H1 (cell line): Measurements from ENCODE around the gene HMX1. TPM values are rescaled to one million over a fixed set of nuclear protein-coding genes. Genes with fewer than 3 reads are reported as not detected.
A peak's percentile ranks its signal among the peaks of the same experiment; 100 is the strongest.

ENCODE experiments used
- CTCF ChIA-PET: fragments of 300-600 bp; sonication (Branson Sonifier 250); formaldehyde crosslinking; loops from one replicate; lab custom pipeline; 2021; ENCODE audit not compliant: partially characterized antibody; lab: Charles Lee
- POLR2A ChIA-PET: fragments of 300-600 bp; sonication (Branson Sonifier 250); formaldehyde crosslinking; loops from one replicate; lab custom pipeline; 2021; ENCODE audit warnings: inconsistent platforms; ENCODE audit not compliant: partially characterized antibody; lab: Charles Lee
- DNase-seq, 2 experiments: peaks; one replicate each; pipeline versions ENCODE4 v3.0.0 to v3.0.0-alpha.2; 2010 to 2022; ENCODE audit warnings: low spot score in 2 of 2, low read depth in 1 of 2, mixed read lengths in 1 of 2
- FAIRE-seq: peaks from 2 replicates; lab custom pipeline; 2011; peaks lifted over from hg19 to GRCh38; lab: Jason Lieb, UNC
- H2AFZ ChIP-seq: 2 replicates; pipeline ENCODE4 v1.8.1; 2012; ENCODE audit warnings: low read length, inconsistent platforms
- H2AK5ac ChIP-seq: 2 replicates; pipeline ENCODE4 v1.6.1; 2013; ENCODE audit warnings: low read depth, low read length
- H2BK120ac ChIP-seq: replicated peaks from 2 replicates; pipeline ENCODE3; 2013; ENCODE audit warnings: low read depth, low read length, inconsistent platforms
- H2BK12ac ChIP-seq: 2 replicates; pipeline ENCODE4 v1.6.1; 2013; ENCODE audit warnings: low read depth, low read length
- H2BK15ac ChIP-seq: 2 replicates; pipeline ENCODE4 v1.6.1; 2013; ENCODE audit warnings: low read length
- H2BK20ac ChIP-seq: 2 replicates; pipeline ENCODE4 v1.6.1; 2013; ENCODE audit warnings: low read length
- H2BK5ac ChIP-seq: 2 replicates; pipeline ENCODE4 v1.6.1; 2013; ENCODE audit warnings: low read depth, low read length
- H3K14ac ChIP-seq: 2 replicates; pipeline ENCODE4 v1.6.1; 2013; ENCODE audit warnings: inconsistent platforms; ENCODE audit not compliant: insufficient read length
- H3K18ac ChIP-seq: 2 replicates; pipeline ENCODE4 v1.6.1; 2013; ENCODE audit warnings: low read length; ENCODE audit errors: extremely low read depth
- H3K23ac ChIP-seq: 2 replicates; pipeline ENCODE4 v1.6.1; 2013; ENCODE audit warnings: inconsistent platforms; ENCODE audit not compliant: insufficient read length
- H3K23me2 ChIP-seq: 2 replicates; pipeline ENCODE4 v1.6.1; 2013; ENCODE audit warnings: low read depth, low read length
- H3K27ac ChIP-seq: 2 replicates; pipeline ENCODE4 v1.6.1; 2011; ENCODE audit warnings: low read depth, low read length, inconsistent platforms
- H3K27me3 ChIP-seq, 4 experiments: replicated peaks in 1 of 4; 1 replicate in 1 of 4; 2 replicates in 3 of 4; pipeline versions ENCODE4 v1.6.1 to v1.8.1; 2011 to 2013; ENCODE audit warnings: low read length in 3 of 4, mild to moderate bottlenecking in 3 of 4, inconsistent platforms in 2 of 4, mixed read lengths in 2 of 4, moderate library complexity in 1 of 4; ENCODE audit not compliant: control insufficient read depth in 3 of 4, insufficient read depth in 3 of 4; ENCODE audit errors: extremely low read depth in 1 of 4
- H3K36me3 ChIP-seq, 4 experiments: 2 replicates each; pipeline versions ENCODE4 v1.6.1 to v1.8.1; 2011 to 2013; ENCODE audit warnings: mild to moderate bottlenecking in 4 of 4, low read length in 3 of 4, moderate library complexity in 2 of 4, control low read depth in 1 of 4, inconsistent platforms in 1 of 4; ENCODE audit not compliant: insufficient read depth in 4 of 4, control insufficient read depth in 2 of 4
- H3K4ac ChIP-seq: replicated peaks from 2 replicates; pipeline ENCODE3; 2013; ENCODE audit warnings: low read length, low read depth, mixed read lengths, inconsistent platforms; ENCODE audit not compliant: insufficient read length
- H3K4me1 ChIP-seq, 4 experiments: replicated peaks in 1 of 4; 1 replicate in 1 of 4; 2 replicates in 3 of 4; pipeline versions ENCODE4 v1.6.1 to v1.8.1; 2011 to 2013; ENCODE audit warnings: low read length in 3 of 4, inconsistent platforms in 2 of 4, mixed read lengths in 1 of 4; ENCODE audit not compliant: insufficient read depth in 4 of 4, control insufficient read depth in 3 of 4
- H3K4me2 ChIP-seq, 2 experiments: 2 replicates each; pipeline versions ENCODE4 v1.6.1 to v1.8.1; 2011 to 2013; ENCODE audit warnings: low read depth in 2 of 2, low read length in 2 of 2, control low read depth in 1 of 2, inconsistent platforms in 1 of 2, mild to moderate bottlenecking in 1 of 2; ENCODE audit not compliant: insufficient read depth in 1 of 2
- H3K4me3 ChIP-seq, 4 experiments: fragments of 200-600, 300-600 bp in 1 of 4; sonication (generic), shearing (Covaris generic), sonication (Bioruptor Twin) in 1 of 4; 2 replicates each; pipeline versions ENCODE4 v1.5.1 to v1.8.1; 2011 to 2016; ENCODE audit warnings: low read length in 4 of 4, low read depth in 3 of 4, control low read depth in 2 of 4, inconsistent platforms in 2 of 4, mild to moderate bottlenecking in 2 of 4, mixed read lengths in 1 of 4, moderate library complexity in 1 of 4; ENCODE audit not compliant: insufficient read depth in 2 of 4; ENCODE audit errors: extremely low read depth in 1 of 4
- H3K56ac ChIP-seq: replicated peaks from 2 replicates; pipeline ENCODE3; 2013; ENCODE audit warnings: low read depth, mild to moderate bottlenecking, mixed read lengths, low read length, inconsistent platforms; ENCODE audit not compliant: insufficient read length
- H3K79me1 ChIP-seq: 2 replicates; pipeline ENCODE4 v1.6.1; 2013; ENCODE audit warnings: low read depth, low read length, control low read depth
- H3K79me2 ChIP-seq, 2 experiments: 2 replicates each; pipeline versions ENCODE4 v1.6.1 to v1.8.1; 2012 to 2013; ENCODE audit warnings: low read length in 2 of 2, mild to moderate bottlenecking in 2 of 2, inconsistent platforms in 1 of 2; ENCODE audit not compliant: insufficient read depth in 2 of 2, control insufficient read depth in 1 of 2
- H3K9ac ChIP-seq, 4 experiments: replicated peaks in 1 of 4; 1 replicate in 1 of 4; 2 replicates in 3 of 4; pipeline versions ENCODE4 v1.6.1 to v1.8.1; 2011 to 2013; ENCODE audit warnings: low read depth in 3 of 4, low read length in 3 of 4, control low read depth in 2 of 4, mild to moderate bottlenecking in 2 of 4, moderate library complexity in 2 of 4, inconsistent platforms in 1 of 4; ENCODE audit errors: extremely low read depth in 1 of 4
- H3K9me3 ChIP-seq, 2 experiments: 2 replicates each; pipeline versions ENCODE4 v1.6.1 to v1.8.1; 2012 to 2013; ENCODE audit warnings: mild to moderate bottlenecking in 2 of 2, moderate library complexity in 2 of 2, control low read depth in 1 of 2, inconsistent platforms in 1 of 2, low read depth in 1 of 2, low read length in 1 of 2, mixed read lengths in 1 of 2; ENCODE audit not compliant: insufficient read depth in 2 of 2
- H4K20me1 ChIP-seq, 2 experiments: replicated peaks in 1 of 2; 2 replicates each; pipeline versions ENCODE3 to v1.8.1; 2011 to 2013; ENCODE audit warnings: inconsistent platforms in 2 of 2, low read length in 2 of 2, mild to moderate bottlenecking in 1 of 2; ENCODE audit not compliant: insufficient read depth in 2 of 2, control insufficient read depth in 1 of 2
- H4K5ac ChIP-seq: 2 replicates; pipeline ENCODE4 v1.6.1; 2013; ENCODE audit warnings: low read length, low read depth, mixed read lengths, inconsistent platforms; ENCODE audit not compliant: insufficient read length
- H4K8ac ChIP-seq: 2 replicates; pipeline ENCODE4 v1.8.0; 2013; ENCODE audit warnings: mild to moderate bottlenecking, moderate library complexity, low read length, inconsistent platforms; ENCODE audit not compliant: insufficient read depth; ENCODE audit errors: extremely low read depth
- H4K91ac ChIP-seq: replicated peaks from 2 replicates; pipeline ENCODE3; 2013; ENCODE audit warnings: low read length, mixed read lengths, inconsistent platforms; ENCODE audit not compliant: insufficient read length
- ASH2L ChIP-seq: fragments of 200-600, 300-600 bp; sonication (generic); IDR thresholded peaks from one replicate; pipeline ENCODE4 v1.7.1; 2017; ENCODE audit warnings: low read length
- CEBPB ChIP-seq: IDR thresholded peaks from 2 replicates; pipeline ENCODE4 v1.6.1; 2012; ENCODE audit warnings: low read depth, low read length
- CREB1 ChIP-seq: IDR thresholded peaks from 2 replicates; pipeline ENCODE4 v1.6.1; 2012; ENCODE audit warnings: inconsistent platforms
- EZH2 ChIP-seq: fragments of 200-600 bp; sonication (generic); IDR thresholded peaks from 2 replicates; pipeline ENCODE4 v1.7.1; 2012; ENCODE audit warnings: low read depth, mild to moderate bottlenecking, moderate library complexity, low read length, inconsistent platforms; ENCODE audit not compliant: severe bottlenecking
- KDM1A ChIP-seq: fragments of 200-600, 300-600 bp; sonication (generic); IDR thresholded peaks from 2 replicates; pipeline ENCODE4 v1.7.1; 2016; ENCODE audit warnings: mild to moderate bottlenecking, low read length, borderline replicate concordance
- PHF8 ChIP-seq: fragments of 200-600 bp; sonication (generic); conservative IDR thresholded peaks from 2 replicates; pipeline ENCODE4 v1.7.1; 2012; ENCODE audit warnings: low read depth, mild to moderate bottlenecking, inconsistent platforms, low read length, moderate library complexity
- SUZ12 ChIP-seq: fragments of 200-600 bp; sonication (generic); IDR thresholded peaks from 2 replicates; pipeline ENCODE4 v1.6.1; 2012; ENCODE audit warnings: mild to moderate bottlenecking, inconsistent platforms, low read length, moderate library complexity, mixed read lengths
- WGBS, 2 experiments: shearing (Covaris generic) in 1 of 2; methylation state at CpG; one replicate each; pipeline versions ENCODE4 v1.1.6 to v1.1.7; 2013 to 2015; ENCODE audit warnings: low lambda C conversion rate in 2 of 2, mixed read lengths in 2 of 2, inconsistent platforms in 1 of 2, low coverage in 1 of 2, missing lambda C conversion rate in 1 of 2; ENCODE audit not compliant: insufficient replicate concordance in 2 of 2, insufficient coverage in 1 of 2, insufficient read length in 1 of 2; ENCODE audit errors: extremely low coverage in 1 of 2, missing lambda C conversion rate in 1 of 2; 5-methylcytosine and 5-hydroxymethylcytosine counted together
- polyA plus RNA-seq, 7 experiments: library from polyadenylated mRNA; depleted of rRNA in 3 of 7; stranded (reverse) in 5 of 7; unstranded in 2 of 7; fragments of >200 nt in 5 of 7; fragments of 200-250 nt in 2 of 7; gene quantifications; 1 replicate in 5 of 7; 2 replicates in 1 of 7; 4 replicates in 1 of 7; pipeline versions ENCODE4 v1.2.1 to v1.2.3, GENCODE V29; 2011 to 2013; ENCODE audit warnings: missing spikeins in 2 of 7, mixed read lengths in 2 of 7
- total RNA-seq: library from RNA; stranded (reverse); fragmentation: NEBNext Ultra II Directional; extraction: Animal tissue kit (Norgen Biotek cat#: 25700); gene quantifications from 2 replicates; pipeline ENCODE4 v1.2.1, GENCODE V29; 2021
- TF ChIP-seq, protein P1 (sequence below): IDR thresholded peaks from 2 replicates; pipeline ENCODE4 v1.6.1; 2012; ENCODE audit warnings: inconsistent platforms
- TF ChIP-seq, protein P2 (sequence below): IDR thresholded peaks from 2 replicates; pipeline ENCODE4 v1.6.1; 2012; ENCODE audit warnings: inconsistent platforms

Gene HMX1
- total and polyA plus RNA-seq, 2 of the 8 experiments (the other 6 are each of a cell fraction or from before 2014, with no cell fraction given) = 0.26 TPM; not detected in 1

- FAIRE-seq = no peak
- POLR2A ChIA-PET = interaction anchor here (1.0 to 2.6 kb wide), 4 partner anchors 9 to 37 kb away, joined by 3 to 8 read pairs (median 6); no protein-coding TSS in a partner anchor
- CTCF ChIA-PET = interaction anchor here (0.8 to 1.7 kb wide), 8 partner anchors 13 to 204 kb away, joined by 3 to 9 read pairs (median 4); no protein-coding TSS in a partner anchor
- no peak overlapping the region for H2BK15ac ChIP-seq
- H3K4me3 ChIP-seq = peak overlapping the region in 3 of 4 experiments; percentile 2 to 57 (median 16); a peak in 4 of 8 replicates
- peak in 1 of 2 experiments; percentile 70 for DNase-seq
- H3K23me2 ChIP-seq = peaks cover 10% of the 10 kb centered on the region; the same call in 1 of the 2 replicates
- H3K79me2 ChIP-seq = no peaks in the 10 kb centered on the region
- H3K36me3 ChIP-seq = peaks cover 0 to 3% (median 0%) of the 10 kb centered on the region in 4 experiments; a peak in 1 of 8 replicates
- no peak overlapping the region for H4K5ac ChIP-seq
- peaks cover 2 to 3% of the 10 kb centered on the region in 2 experiments; a peak in 3 of 4 replicates for H3K9me3 ChIP-seq
- peak overlapping the region; percentile 81; the same call in 1 of the 2 replicates for H2BK5ac ChIP-seq
- H2BK120ac ChIP-seq = no peak overlapping the region
- peak overlapping the region; percentile 48; the same call in 1 of the 2 replicates for H2BK20ac ChIP-seq
- peaks cover 0 to 38% (median 29%) of the 10 kb centered on the region in 4 experiments; a peak in 6 of 7 replicates for H3K4me1 ChIP-seq
- H4K91ac ChIP-seq = peak overlapping the region; percentile 83
- WGBS, 2 experiments = 9% methylated on average over 62 of the region's 72 CpGs; no CpG with 5 or more reads in 1 of the 2 experiments
- H3K27ac ChIP-seq = no peak overlapping the region
- no peak overlapping the region for H3K14ac ChIP-seq
- H3K79me1 ChIP-seq = no peaks in the 10 kb centered on the region
- H2BK12ac ChIP-seq = peak overlapping the region; percentile 94
- no peak overlapping the region for H3K56ac ChIP-seq
- peak overlapping the region in 2 of 4 experiments; percentile 8 to 24; a peak in 1 of 7 replicates for H3K9ac ChIP-seq
- peaks cover 76 to 99% (median 95%) of the 10 kb centered on the region in 4 experiments for H3K27me3 ChIP-seq
- no peak overlapping the region for H3K23ac ChIP-seq
- peak overlapping the region; percentile 94 for H4K8ac ChIP-seq
- peak overlapping the region; percentile 73 to 88 for H3K4me2 ChIP-seq
- H2AFZ ChIP-seq = no peak overlapping the region
- 0 out of 2 replicates have a peak overlapping the region, but pooled peaks have one; percentile 86 for H2AK5ac ChIP-seq
- H4K20me1 ChIP-seq = peaks cover 9 to 13% of the 10 kb centered on the region in 2 experiments
- H3K4ac ChIP-seq = no peak overlapping the region
- H3K18ac ChIP-seq = peak overlapping the region; percentile 83
- TF ChIP-seq CREB1 (peak; percentile 85), SUZ12 (peak; percentile 100), ASH2L (no peak), KDM1A (peak; percentile 38; the same call in 1 of the 2 replicates), EZH2 (peak; percentile 97), CEBPB (peak; percentile 90), PHF8 (0 out of 2 replicates have a peak, but pooled peaks have one; percentile 20)
- TF ChIP-seq, protein P1, sequence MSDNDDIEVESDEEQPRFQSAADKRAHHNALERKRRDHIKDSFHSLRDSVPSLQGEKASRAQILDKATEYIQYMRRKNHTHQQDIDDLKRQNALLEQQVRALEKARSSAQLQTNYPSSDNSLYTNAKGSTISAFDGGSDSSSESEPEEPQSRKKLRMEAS = peak; percentile 96
- TF ChIP-seq, protein P2, sequence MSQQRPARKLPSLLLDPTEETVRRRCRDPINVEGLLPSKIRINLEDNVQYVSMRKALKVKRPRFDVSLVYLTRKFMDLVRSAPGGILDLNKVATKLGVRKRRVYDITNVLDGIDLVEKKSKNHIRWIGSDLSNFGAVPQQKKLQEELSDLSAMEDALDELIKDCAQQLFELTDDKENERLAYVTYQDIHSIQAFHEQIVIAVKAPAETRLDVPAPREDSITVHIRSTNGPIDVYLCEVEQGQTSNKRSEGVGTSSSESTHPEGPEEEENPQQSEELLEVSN = peak; percentile 94
Observed at GRCh38 chr4:8891646-8892555, 20.3 kb upstream of the HMX1 start.
